ENCODE measurements around the gene ECE2.
A peak's percentile ranks its signal among the peaks of the same experiment; 100 is the strongest.

Gene ECE2

DNA sequence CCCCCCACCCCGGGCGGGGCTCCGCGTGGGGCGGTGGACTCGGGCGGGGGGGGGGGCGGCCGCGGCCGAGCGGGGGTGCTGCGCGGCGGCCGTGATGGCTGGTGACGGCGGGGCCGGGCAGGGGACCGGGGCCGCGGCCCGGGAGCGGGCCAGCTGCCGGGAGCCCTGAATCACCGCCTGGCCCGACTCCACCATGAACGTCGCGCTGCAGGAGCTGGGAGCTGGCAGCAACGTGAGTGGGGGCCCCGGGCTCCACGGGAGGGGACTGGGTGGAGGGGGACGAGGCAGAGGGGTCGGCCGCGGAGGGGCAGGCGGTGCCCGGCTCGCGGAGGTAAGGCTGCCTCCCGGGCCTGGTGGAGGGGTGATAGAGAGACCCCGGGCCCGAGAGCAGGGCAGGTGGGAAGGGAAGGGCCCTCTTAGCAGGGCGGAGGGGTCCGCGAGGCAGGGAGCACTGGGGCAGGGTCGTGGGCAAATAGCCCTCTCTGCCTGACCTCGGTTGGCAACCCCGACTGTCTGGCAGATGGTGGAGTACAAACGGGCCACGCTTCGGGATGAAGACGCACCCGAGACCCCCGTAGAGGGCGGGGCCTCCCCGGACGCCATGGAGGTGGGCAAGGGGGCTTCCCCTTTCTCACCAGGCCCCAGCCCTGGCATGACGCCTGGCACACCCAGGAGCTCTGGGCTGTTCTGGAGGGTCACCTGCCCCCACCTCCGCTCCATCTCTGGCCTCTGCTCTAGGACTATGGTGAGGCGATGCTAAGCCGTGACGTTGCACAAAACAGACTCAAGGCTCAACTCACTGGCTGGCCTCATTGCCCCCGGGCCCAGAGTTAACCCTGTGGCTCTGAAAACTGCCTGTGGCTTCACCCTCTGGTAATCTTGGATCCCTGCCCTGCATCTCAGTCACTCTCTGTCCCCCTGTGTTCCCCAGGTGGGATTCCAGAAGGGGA, at the start of gene ECE2:
Gene ECE2, plus strand, starts transcription at position 62 of the 950 bp plus-strand sequence. Its CDS starts 132 bp downstream, at position 194.
- no peak for DNase-seq (ENCODE audit: low read depth)

DNA sequence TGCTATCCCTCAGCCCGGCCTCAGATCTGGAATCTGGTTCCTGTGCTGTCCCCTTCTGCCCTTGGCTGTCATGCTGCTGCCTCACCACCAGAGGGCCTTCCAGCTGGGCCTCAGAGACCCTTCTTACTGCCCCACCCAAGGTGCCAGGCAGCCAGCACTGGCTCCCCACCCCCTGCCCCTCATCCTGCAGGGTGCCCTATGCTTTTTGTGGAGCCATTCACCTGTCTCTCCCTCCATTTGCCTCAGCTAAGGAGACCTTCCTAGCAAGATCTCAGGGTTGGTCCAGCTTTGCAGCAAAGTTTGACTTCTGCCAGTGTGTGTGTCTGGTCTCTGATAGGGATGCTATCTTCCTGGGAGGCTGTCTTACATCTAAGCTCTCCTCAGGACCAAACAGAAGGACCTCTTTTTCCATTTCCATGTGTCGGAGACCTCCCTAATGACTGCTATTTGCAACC, 48.3 kb upstream of the ECE2 start:
- no peak for DNase-seq (ENCODE audit: low read depth)

DNA sequence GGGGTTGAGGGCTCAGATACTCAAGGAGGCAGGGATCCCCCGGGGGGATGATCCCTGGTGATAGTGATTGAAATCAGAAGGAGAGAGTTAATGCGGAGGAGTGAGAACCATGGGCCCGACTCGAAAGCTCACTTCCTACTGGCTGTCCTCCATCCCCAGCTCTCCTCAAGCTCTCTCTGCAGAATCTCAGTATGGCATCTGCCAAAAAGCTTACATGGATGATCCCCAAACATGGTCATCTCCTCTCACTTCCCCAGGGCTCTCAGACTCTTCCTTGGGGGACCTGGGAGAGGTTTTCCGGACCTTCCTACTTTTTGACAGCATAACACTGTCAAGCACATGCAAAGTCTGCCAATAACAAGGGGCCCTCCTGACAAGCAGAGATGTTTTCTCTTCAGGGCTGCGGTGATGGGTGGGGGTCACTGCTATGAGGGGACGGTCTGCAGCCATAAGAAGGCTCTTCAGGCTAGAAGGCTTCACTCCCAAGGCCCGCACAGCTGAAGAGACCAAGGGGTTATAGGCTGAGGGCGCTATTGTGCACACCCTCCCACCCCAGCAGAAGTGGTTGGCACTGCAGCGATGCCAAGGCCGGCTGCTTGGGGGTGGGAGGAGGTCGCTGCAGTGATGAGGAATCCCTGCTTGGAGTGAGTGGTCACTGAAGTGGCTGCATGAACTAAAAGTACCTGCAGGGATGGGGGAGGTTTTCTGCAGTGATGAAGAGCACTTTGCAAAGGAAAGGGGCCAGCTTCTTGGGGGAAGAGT, 47.3 kb upstream of the ECE2 start:
- no peak for DNase-seq (ENCODE audit: low read depth)

DNA sequence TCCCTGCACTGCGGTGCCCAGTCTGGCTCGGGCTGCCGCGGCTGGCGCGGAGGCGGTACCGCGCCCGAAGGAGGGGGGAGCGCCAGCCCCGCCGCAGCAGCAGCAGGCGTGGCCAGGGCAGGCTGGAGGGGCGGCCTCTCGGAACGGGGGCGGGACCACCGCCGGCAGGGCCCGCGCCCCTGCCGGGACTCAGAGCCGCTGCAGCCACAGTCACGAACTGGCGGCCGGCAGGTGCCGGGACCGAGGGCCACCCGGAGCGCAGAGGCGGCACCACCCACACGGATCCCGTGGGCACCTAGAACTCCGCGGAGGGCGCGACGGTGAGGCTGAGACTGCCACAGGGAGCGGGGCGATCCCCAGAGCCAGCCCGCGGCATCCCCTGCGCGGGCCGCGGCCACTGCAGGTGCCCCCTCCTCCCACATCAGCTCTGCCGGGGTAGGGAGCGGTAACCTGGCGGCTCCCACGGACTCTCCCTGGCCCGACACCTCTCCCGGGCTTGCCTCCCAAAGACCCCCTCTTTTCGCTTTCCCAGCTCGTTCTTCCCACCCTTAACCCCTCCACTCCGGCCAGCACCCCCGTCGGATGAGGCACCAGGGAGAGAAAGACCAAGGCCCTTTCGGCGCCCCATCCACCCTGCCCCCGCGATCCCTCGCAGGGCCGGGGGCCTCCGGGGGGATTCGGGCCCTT, 46.3 kb upstream of the ECE2 start, which contains the start of gene VWA5B2:
Gene VWA5B2, plus strand, starts transcription at position 192 of the 687 bp plus-strand sequence. CDS start 944 bp downstream, outside the sequence.
- DNase-seq (ENCODE audit: low read depth) = no peak

DNA sequence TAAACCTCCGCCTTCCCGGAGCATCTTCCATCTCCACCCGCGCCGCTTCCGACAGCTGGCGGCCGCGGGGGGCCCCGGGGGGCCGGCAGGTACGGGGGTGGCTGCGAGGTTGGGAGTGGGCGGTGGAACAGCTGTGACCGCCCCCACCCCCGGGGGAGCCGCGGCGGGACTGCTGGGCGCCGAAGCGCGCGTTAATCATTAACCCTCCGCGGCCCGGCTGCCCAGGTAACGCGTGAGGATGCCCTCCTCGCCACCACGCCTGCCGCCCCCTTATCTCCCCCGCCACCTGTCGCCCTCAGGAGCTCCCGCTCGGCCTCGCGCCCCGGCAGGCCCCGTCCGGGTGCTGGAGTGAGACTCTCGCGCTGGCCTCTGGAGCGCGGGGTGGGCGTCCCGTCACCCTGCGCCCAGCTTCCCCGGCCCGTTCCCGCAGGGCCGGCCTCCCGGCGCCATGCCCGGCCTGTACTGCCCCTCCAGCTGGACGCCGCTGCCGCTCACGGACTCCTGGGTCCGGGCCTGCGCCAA, 45.7 kb upstream of the ECE2 start:
- DNase-seq (ENCODE audit: low read depth) = no peak

DNA sequence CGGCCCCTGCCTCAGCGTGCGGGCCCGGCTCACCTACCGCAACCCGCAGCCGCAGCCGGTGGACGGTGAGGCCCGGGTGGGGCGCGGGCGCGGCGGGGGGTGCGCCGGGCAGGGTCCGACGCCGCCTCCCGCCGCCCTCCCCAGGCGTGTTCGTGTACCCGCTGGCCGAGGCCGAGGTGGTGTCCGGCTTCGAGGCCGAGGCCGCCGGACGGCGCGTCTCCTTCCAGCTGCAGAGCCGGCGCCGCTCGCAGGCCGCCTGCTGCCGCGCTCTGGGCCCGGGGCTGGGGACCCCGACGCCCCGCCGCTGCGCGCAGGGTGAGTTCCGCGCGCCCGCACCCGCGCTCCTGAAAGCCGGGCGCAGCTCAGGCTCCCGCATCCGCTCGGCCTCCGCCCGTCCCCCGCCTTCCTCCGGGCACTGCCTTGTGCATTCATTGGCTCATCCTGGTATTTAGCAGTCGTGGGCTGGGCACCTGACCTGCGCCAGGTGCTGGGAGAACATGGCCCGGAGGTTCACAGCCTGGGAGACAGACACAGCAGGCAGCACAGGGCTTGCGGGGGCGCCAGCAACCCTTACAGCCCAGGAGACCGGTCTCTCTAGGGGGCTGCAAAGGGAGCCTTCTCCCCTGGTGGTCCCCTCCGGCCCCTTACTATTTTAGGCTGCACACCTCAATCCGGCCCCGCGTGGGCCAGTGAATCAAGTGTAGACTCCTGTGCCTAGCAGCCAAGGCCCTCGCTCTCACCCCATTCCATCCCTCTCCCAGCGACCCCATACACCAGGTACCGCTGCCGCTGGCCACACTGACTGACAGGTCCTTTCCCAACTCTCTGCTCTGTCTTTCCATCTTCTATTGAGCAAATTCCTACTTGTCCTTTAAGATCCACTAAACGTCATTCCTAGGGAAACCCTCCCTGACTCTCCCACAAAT, 45.0 kb upstream of the ECE2 start:
- DNase-seq (ENCODE audit: low read depth) = no peak

DNA sequence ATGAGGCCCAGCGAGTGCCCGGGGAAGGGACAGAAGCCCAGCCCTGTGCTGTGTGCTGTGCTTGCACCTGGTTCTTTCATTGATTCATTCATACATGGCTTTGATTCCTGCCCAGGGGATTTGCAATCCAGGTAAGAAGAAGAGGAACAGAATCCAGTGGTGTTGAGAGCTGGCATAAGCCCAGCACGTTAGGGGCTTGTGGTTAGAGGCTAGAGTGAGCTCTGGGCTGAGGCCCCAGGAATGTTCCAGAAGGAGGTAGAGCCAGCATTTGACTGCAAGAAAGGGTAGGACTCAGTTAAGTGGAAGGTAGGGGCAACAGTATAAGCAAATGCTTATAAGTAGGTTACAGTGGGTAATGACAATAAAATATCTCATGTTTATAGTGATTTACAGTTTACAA, 44.2 kb upstream of the ECE2 start:
- no peak for DNase-seq (ENCODE audit: low read depth)

DNA sequence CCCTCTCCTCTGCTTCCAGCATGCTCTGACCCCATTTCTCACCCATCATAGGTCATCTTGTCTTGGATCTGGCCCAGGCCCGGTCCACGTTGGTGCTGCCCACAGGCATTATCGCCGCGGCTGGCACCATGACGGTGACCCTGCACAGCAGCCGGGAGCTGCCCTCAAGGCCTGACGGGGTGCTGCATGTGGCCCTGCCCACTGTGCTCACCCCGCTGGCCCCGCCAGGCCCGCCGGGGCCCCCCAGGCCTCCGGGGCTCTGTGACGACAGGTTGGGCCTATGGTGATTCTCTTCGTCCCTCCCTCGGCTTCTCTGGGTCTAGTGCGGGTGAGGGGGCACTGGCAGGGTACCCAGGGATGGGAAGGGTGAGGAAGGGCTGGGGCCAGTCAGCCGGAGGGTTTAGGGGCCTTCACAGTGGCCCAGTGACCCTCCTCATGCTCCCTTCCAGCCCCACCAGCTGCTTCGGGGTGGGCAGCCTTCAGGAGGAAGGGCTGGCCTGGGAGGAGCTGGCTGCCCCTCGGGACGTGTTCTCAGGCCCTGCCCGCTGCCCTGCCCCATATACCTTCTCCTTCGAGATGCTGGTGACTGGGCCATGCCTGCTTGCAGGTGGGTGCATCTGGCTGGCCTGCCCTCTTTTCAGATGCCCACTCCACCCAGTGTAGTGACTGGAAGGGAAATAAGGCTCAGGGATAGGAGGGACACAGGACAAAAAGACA, 42.5 kb upstream of the ECE2 start:
- no peak for DNase-seq (ENCODE audit: low read depth)

DNA sequence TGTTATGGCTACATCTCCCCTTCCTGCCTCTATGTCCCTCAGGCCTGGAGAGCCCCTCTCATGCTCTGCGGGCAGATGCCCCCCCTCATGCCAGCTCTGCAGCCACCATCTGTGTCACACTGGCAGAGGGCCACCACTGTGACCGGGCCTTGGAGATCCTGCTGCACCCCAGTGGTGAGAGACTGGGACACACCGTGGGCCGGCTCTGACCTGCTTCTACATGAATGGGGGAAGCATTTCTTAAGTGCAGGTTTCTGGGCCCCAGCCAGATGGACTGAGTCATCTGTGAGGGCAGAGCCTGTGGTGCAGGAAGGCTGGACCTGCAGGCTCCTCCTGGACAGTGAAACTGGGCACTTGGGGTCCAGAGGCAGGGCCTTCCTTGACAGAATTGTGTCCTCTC, 41.6 kb upstream of the ECE2 start:
- peak; percentile 38 for DNase-seq (ENCODE audit: low read depth)

DNA sequence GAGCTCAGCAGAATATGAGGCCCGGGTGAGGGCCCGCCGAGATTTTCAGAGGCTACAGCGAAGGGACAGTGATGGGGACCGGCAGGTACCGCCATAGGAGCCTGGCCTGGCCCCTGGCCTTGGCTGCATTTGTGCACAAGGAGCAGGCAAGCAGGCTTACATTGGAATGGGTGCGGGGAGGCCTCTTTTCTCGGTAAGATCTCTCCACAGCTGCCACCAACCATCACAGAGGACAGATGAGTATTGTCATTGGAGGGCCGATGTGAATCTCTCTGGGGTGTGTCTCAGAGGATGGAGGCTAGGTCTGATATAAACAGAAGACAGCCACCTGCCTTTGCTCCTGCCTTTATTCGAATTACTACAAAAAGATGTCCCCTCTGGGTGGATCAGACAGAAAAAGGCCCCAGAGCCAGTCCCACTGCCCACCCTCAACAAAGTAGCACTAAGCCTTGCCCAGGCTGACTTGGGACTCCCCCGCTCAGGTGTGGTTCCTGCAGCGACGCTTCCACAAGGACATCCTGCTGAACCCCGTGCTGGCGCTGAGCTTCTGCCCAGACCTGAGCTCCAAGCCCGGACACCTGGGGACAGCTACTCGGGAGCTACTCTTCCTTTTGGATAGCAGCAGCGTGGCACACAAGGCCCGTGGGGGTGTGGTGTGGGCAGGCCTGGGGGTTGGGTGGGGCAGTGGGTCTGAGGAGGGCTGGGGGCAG, 41.0 kb upstream of the ECE2 start:
- no peak for DNase-seq (ENCODE audit: low read depth)

DNA sequence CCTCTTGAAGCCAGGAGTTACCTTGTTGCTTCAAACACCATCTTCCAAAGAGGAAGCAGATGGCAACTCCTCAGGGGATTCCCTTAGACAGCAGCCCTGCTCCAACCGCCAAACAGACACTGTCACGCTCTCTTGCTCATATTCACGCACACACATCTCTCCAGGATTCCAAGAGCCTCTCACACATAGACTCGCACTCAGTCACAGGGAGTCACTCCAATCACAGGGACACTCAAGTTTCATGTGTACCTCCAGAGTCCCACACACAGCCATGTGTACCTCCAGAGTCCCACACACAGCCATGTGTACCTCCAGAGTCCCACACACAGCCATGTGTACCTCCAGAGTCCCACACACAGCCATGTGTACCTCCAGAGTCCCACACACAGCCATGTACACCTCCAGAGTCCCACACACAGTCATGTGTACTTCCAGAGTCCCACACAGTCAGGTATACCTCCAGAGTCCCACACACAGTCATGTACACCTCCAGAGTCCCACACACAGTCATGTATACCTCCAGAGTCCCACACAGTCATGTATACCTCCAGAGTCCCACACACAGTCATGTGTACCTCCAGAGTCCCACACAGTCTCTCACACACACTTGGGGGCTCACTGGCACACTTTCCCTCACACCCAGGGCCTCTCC, 40.3 kb upstream of the ECE2 start:
- no peak for DNase-seq (ENCODE audit: low read depth)

DNA sequence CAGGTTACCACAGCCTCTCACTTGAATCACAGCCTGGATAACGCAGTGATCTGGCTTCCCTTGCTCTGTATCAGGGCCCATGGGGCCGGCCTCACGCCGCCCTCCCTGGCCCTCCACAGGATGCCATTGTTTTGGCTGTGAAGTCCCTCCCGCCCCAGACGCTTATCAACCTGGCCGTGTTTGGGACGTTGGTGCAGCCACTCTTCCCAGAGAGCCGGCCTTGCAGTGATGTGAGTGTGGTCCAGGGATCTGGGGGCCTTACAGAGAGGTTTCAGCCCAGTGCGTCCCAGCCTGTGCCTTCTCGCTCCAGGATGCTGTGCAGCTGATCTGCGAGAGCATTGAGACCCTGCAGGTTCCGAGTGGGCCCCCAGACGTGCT, 39.8 kb upstream of the ECE2 start:
- no peak for DNase-seq (ENCODE audit: low read depth)

DNA sequence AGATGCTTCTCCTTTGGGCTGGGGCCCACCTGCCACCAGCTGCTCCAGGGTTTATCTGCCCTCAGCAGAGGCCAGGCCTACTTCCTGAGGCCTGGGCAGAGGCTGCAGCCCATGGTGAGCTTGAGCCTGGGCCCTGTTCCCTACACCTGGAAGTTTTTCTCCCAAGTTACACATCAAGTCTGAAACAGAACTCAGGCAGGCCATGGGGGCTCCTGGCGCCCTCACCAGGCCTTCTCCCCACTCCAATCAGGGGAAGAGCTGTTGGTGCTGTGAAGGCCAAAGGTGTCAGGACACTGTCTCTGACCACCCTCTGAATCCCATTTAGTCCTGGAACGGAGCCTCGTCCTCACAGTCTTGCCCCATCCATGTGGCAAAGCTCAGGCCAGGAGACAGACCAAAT, 39.2 kb upstream of the ECE2 start:
- no peak for DNase-seq (ENCODE audit: low read depth)

DNA sequence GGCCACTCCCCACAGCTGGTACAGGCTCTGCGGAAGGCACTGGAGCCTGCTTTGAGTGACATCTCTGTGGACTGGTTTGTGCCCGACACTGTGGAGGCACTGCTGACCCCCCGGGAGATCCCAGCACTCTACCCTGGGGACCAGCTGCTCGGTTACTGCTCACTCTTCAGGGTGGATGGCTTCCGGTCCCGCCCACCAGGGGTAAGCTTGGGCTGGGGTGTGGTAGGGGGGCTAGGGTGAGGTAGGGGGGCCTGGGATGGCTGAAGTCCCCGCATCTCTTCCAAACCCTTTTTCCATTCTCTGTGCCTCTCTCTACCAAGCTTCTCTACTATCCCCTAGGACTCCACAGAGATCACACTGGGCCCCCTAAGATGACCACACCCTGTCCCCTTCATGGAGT, 38.6 kb upstream of the ECE2 start:
- no peak for DNase-seq (ENCODE audit: low read depth)

DNA sequence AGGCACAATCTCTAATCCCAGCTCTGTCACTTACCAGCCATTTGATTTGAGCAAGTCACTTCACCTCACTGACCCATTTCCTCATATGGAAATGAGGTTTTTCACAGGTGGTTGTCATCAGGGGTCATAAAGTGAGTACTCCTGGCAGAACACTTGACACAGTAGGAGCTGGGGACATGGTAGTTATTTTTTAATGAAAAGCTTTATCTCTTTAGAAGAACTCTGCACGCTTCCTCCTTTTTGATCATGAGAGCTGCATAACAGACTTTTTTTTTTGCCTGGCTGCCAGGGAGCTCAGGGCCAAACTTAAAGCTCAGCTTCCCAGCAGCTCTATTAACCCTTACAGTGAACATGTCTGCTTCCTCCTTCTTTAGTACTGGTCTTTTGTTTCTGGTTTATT, 38.0 kb upstream of the ECE2 start:
- no peak for DNase-seq (ENCODE audit: low read depth)

DNA sequence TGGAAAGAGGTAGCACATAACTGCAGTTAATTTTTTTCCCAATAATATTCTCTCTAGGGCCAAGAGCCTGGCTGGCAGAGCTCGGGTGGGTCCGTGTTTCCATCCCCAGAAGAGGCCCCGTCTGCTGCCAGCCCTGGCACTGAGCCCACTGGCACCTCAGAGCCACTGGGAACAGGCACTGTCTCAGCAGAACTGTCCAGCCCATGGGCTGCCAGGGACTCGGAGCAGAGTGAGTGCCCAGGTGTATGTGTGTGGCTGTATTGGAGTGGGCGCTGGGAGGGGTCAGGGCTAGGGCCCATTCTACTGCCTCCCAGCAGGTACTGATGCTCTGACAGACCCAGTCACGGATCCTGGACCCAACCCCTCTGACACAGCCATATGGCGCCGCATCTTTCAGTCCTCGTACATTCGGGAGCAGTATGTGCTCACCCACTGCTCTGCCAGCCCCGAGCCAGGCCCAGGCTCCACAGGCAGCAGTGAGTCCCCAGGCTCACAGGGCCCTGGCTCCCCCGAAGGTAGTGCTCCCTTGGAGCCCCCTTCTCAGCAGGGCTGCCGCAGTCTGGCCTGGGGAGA, 37.5 kb upstream of the ECE2 start:
- DNase-seq (ENCODE audit: low read depth) = no peak

DNA sequence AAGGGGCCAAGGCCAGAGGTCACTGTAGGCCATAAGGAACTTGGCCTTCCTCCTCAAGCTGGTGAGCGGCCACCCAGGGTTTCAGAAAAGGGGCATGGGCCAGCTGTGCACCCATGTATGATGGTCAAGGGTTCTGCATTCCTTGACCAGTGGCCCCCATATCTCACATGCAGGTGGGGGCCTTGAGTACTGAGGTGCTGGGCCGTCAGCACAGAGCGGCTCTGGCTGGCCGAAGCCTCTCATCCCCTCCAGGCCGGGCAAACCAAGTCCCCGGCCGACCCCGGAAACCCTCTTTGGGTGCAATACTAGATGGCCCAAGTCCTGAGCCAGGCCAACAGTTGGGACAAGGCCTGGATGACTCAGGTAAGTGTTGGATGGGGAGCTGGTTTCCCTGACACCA, 36.6 kb upstream of the ECE2 start:
- DNase-seq (ENCODE audit: low read depth) = no peak

DNA sequence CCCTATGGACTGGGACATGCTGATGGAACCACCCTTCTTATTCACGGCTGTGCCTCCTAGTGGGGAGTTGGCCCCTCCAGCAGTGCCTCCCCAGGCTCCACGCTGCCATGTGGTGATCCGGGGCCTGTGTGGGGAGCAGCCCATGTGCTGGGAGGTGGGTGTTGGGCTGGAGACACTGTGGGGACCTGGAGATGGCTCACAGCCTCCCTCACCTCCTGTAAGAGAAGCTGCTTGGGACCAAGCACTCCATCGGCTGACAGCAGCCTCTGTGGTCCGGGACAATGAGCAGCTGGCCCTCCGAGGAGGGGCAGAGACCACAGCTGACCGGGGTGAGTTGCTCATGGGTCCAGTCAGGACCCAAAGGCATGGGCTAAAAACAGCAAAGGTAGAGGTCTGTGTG, 36.1 kb upstream of the ECE2 start:
- DNase-seq (ENCODE audit: low read depth) = no peak
